ENCODE measurements around the gene PIGO.

PIGO gene

GRCh38 chr9:35110327-35110761 is 14.0 kb upstream of the PIGO start:
- TF ChIP-seq POLR2AphosphoS5 (IDR thresholded peaks at IDR 0.05; ENCODE audit: low read depth, low read length) = no peak
- no peak for TF ChIP-seq SIN3A (IDR thresholded peaks at IDR 0.05; ENCODE audit: borderline replicate concordance, insufficient read depth, low read length)
- TF ChIP-seq TAF1 (IDR thresholded peaks at IDR 0.05; ENCODE audit: borderline replicate concordance, insufficient read depth, low read length) = no peak
- TF ChIP-seq, protein P1, sequence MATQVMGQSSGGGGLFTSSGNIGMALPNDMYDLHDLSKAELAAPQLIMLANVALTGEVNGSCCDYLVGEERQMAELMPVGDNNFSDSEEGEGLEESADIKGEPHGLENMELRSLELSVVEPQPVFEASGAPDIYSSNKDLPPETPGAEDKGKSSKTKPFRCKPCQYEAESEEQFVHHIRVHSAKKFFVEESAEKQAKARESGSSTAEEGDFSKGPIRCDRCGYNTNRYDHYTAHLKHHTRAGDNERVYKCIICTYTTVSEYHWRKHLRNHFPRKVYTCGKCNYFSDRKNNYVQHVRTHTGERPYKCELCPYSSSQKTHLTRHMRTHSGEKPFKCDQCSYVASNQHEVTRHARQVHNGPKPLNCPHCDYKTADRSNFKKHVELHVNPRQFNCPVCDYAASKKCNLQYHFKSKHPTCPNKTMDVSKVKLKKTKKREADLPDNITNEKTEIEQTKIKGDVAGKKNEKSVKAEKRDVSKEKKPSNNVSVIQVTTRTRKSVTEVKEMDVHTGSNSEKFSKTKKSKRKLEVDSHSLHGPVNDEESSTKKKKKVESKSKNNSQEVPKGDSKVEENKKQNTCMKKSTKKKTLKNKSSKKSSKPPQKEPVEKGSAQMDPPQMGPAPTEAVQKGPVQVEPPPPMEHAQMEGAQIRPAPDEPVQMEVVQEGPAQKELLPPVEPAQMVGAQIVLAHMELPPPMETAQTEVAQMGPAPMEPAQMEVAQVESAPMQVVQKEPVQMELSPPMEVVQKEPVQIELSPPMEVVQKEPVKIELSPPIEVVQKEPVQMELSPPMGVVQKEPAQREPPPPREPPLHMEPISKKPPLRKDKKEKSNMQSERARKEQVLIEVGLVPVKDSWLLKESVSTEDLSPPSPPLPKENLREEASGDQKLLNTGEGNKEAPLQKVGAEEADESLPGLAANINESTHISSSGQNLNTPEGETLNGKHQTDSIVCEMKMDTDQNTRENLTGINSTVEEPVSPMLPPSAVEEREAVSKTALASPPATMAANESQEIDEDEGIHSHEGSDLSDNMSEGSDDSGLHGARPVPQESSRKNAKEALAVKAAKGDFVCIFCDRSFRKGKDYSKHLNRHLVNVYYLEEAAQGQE (IDR thresholded peaks at IDR 0.05; ENCODE audit: insufficient read depth in 1 of 2, low read depth in 2 of 2, low read length in 2 of 2) = no peak

DNA sequence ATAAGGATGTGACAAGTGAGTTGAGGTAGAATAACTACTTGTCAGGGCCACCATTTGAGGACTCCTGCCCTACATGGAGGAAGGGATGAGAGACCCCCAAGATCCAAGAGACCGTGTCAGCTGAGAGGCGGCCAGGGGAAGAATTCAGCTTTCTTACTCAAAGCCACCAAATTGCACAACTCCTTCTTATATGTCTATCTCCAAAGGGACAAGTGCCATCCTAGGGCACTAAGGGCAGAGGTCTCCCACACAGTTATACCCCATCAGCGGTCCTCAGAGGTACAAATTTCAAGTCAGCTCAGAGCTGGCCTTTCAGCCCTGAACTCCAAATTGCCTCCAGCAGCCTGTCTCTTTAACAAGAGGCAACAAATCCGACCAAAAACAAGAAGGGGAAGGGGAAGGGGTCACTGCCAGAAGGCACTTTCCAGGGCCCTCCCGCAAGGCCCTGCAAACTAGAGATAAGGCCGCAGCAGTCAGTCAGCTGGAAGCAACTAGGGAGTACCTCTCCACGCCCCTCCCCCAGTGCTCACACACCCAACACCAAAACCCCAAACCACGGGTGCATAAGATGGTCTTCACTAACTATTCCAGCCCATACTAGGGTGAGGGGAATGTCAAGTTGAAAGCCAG is 12.7 kb upstream of the PIGO start:
- TF ChIP-seq TAF1 (IDR thresholded peaks at IDR 0.05; ENCODE audit: borderline replicate concordance, insufficient read depth, low read length) = no peak
- no peak for TF ChIP-seq FOXP2 (optimal IDR thresholded peaks at IDR 0.05; ENCODE audit: borderline replicate concordance, extremely low read depth, extremely low read length, insufficient read depth)
- TF ChIP-seq, protein P1 (IDR thresholded peaks at IDR 0.05; ENCODE audit: insufficient read depth in 1 of 2, low read depth in 2 of 2, low read length in 2 of 2) = no peak
- TF ChIP-seq POLR2AphosphoS5 (IDR thresholded peaks at IDR 0.05; ENCODE audit: low read depth, low read length) = no peak
- no peak for TF ChIP-seq SIN3A (IDR thresholded peaks at IDR 0.05; ENCODE audit: borderline replicate concordance, insufficient read depth, low read length)

- no peak for TF ChIP-seq POLR2AphosphoS5 (IDR thresholded peaks at IDR 0.05; ENCODE audit: low read depth, low read length)
Measured at GRCh38 chr9:35108461-35108860, 12.1 kb upstream of the PIGO start.

GRCh38 chr9:35107297-35108290 is 11.2 kb upstream of the PIGO start:
- TF ChIP-seq POLR2AphosphoS5 (IDR thresholded peaks at IDR 0.05; ENCODE audit: low read depth, low read length) (no peak), TAF1 (IDR thresholded peaks at IDR 0.05; ENCODE audit: borderline replicate concordance, insufficient read depth, low read length) (no peak), SIN3A (IDR thresholded peaks at IDR 0.05; ENCODE audit: borderline replicate concordance, insufficient read depth, low read length) (no peak), FOXP2 (optimal IDR thresholded peaks at IDR 0.05; ENCODE audit: borderline replicate concordance, extremely low read depth, extremely low read length, insufficient read depth) (no peak)
- TF ChIP-seq, protein P1 (IDR thresholded peaks at IDR 0.05; ENCODE audit: insufficient read depth in 1 of 2, low read depth in 2 of 2, low read length in 2 of 2) = no peak

DNA sequence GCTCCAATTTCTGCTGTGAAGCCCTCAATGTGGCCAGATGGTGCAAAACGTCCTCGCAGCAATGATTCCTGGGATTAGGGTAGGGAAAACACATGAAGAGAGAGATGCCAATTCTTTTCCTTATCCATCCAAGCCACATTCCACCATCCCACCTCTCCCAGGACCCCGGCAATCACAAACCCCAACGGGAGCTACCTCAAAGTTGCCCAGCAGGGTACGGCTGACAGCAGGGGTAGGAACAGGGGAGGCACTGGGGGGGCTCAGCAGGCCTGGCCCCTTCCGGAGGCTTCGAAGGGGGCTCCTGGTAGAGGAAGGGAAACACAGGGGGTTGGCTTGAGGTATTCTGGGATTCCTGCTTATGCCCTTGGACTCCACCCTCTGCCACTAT is 9.9 kb upstream of the PIGO start:
- TF ChIP-seq TAF1 (IDR thresholded peaks at IDR 0.05; ENCODE audit: borderline replicate concordance, insufficient read depth, low read length) (no peak), SIN3A (IDR thresholded peaks at IDR 0.05; ENCODE audit: borderline replicate concordance, insufficient read depth, low read length) (no peak), FOXP2 (optimal IDR thresholded peaks at IDR 0.05; ENCODE audit: borderline replicate concordance, extremely low read depth, extremely low read length, insufficient read depth) (no peak), POLR2AphosphoS5 (IDR thresholded peaks at IDR 0.05; ENCODE audit: low read depth, low read length) (no peak)
- TF ChIP-seq, protein P1 (IDR thresholded peaks at IDR 0.05; ENCODE audit: insufficient read depth in 1 of 2, low read depth in 2 of 2, low read length in 2 of 2) = no peak
